ENCODE measurements around the gene DPP9.
"Not testable (repeated sequence)": the region's sequence is repeated elsewhere in the genome, so short reads cannot be mapped to it uniquely, and the experiment has no call there.

The DPP9 gene

DNA sequence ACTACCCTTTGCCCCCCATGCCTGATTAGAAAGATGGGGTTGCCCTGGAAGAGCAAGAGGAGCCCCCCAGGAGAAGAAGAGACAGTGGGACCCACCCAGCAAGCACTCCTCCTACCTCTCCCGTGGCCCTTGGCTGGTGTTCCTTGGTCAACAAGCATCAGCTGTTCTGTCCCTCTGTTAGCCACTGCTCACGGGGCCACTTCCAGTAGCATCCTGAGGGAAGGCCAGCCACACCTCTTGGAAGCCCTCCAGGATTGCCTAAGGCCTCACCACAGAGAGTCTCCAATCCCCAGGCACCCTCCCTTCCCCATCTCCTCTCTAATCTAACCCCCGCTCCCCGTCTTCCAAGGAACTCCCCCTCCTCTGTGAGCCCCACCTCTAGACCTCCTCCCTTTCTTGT lies 15.1 kb upstream of the DPP9 start:
- DNase-seq, result no peak

DNA sequence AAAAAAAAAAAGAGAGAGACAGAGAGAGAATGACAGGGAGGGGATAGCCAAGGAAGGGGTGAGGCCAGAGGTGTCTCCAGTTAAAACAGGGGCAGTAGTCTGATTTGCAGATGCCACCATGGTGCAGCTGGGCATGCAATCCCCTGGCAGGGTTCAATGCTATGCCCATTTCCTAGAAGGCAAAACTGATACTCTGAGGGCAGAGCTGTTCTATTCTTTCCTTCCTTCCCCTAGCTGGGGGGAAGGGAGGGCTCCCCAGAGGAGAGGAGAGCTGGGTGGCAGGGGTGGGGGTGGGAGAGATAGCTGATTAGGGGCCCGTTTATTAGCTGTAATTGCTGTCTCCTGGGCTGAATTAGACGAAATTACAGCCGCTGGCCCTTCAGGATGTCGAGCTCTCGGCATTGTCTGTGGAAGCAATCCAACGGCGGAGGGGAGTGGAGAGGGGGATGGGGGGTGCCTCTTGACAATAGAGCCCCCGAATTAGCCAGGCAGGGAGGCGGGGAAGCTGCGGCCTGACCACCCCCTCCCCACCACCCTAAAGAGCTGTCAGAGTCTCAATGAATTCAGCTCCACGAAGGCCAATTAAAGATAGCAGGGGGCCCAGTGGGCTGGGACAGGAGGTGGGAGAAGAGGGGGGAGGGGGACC lies 14.4 kb upstream of the DPP9 start:
- DNase-seq, result no peak

- no peak for DNase-seq
These were observed 10.2 kb upstream of the DPP9 start for GRCh38 chr19:4733755-4734345.

- DNase-seq, result peak; percentile 48 to 61
These were observed 9.1 kb upstream of the DPP9 start for GRCh38 chr19:4732680-4733114.

DNA sequence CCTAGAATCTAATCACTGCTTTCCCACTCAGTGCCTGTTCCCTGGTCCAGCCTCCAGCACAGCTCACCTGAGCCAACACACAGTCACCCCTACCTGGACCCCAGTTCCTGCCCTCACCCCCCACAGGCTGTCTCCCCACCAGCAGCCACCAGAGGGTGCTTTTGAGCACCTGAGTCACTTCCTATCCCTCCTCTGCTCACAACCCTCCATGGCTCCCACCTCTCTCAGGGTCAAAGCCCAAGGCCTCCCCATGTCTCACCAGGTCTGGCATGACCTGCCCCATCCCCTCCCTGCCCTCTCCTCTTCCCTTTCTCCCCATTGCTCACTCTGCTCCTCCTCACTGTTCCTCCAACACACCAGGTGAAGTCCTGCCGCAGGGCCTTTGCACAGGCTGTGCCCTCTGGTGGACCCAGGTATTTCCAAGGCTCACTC lies 7.1 kb upstream of the DPP9 start:
- DNase-seq, result peak; percentile 76 to 80

DNA sequence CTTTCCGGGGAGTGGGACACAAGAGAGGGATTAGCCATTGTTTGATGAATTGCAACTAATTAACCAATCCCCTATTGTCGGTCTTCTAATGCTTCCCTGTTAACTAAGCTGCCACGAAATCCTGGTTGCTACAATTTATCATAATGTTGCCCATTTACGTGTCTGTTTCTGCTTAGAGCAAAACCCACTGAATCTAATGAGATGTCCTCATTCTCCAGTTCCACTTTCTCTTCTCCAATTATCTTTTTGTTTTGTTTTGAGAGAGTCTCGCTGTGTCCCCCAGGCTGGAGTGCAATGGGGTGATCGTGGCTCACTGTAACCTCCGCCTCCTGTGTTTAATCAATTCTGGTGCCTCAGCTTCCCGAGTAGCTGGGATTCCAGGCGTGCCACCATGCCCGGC lies 5.2 kb upstream of the DPP9 start:
- DNase-seq, result no peak

DNA sequence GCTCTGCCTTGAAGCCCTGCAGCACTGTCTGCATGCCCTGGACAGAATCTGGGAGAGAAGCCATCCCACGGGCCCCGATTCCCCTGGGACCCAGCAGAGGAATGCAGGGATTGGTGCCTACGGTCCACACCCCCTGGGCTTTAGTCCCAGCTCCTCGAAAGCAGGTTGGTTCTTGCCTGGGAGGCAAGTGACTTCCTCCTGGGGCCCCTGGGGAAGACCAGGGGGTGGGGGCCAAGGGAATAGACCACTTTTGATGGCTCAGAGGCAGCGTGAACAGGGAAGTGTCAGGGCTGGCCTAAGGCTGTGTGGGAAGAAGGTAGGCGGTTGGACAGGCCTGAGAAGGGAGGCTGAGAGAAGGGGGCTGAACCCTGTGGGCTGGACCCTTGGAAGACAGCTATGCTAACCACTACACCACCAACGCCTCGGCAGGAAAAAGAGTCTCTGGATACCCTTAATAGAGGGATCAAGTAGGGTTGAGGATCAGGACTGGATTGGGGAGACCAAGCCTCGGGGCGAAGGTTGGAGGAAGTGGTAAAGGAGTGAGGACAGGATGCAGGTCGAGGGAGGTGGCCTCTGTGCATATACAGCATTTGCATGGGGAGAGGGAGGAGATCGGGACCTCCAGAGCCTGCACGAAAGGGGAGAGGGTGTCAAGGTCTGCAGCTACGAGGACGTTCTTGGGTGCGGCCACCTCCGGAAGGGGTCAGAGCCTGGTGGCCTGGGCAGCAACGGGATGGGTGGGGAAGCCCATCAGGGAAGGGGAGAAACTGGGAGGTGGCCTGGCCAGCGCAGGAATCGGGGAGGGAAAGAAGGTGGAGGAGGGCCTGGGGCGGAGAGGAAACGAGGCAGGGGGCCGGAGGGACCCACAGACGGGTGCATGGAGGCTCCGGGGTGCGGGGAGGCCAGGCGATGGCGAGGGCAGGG lies 709 bp downstream of the DPP9 start:
- DNase-seq, result peak; percentile 11 to 30

DNA sequence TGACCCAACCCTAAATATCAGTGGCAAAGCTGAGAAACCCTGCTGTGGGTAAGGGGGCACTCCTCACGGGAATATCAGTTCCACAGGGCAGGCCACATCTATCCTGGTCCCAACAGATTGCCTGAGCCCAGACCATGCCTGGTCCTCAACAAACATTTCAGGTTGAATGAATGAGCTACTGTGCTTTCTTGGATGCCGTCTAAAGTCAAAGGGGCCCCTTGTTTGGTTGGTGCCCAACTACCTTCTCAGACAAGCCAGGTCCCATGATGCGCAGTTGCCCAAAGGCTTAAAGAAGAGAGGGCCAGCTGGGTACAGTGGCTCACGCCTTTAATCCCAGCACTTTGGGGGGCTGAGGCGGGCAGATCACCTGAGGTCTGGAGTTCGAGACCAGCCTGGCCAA lies 2.4 kb downstream of the DPP9 start:
- no peak for DNase-seq

DNA sequence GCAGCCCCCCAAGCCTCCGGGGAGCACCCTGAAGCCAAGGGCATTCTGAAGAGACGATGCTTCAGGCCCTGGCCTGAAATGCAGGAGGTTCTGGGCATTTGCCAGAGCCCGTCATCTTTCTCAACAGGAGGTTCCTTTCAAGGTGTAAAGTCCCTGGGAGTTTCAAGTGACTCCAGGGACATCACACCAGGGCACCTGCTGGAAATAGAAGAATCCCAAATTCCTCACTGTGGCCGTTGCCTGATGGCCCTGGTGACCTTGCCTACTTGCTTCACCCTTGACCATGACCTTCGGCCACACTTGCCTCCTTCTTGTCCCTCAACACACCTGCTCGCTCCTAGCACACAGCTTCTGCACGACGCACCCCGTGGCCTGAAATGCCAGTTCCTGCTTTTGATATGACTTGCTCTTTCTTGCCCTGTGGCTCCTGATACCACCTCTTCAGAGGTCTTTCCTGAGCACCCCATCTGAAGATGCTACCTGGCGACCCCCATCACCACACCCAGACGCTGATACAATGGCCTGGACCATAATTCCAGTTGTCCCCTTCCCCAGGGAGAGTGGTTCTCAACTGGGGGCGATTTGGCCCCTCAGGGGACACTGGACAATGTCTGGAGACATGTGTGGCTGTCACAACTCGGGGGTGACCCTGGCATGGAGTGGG lies 3.5 kb downstream of the DPP9 start:
- DNase-seq, result no peak

GRCh38 chr19:4719499-4719866 lies 4.2 kb downstream of the DPP9 start:
- no peak for DNase-seq

DNA sequence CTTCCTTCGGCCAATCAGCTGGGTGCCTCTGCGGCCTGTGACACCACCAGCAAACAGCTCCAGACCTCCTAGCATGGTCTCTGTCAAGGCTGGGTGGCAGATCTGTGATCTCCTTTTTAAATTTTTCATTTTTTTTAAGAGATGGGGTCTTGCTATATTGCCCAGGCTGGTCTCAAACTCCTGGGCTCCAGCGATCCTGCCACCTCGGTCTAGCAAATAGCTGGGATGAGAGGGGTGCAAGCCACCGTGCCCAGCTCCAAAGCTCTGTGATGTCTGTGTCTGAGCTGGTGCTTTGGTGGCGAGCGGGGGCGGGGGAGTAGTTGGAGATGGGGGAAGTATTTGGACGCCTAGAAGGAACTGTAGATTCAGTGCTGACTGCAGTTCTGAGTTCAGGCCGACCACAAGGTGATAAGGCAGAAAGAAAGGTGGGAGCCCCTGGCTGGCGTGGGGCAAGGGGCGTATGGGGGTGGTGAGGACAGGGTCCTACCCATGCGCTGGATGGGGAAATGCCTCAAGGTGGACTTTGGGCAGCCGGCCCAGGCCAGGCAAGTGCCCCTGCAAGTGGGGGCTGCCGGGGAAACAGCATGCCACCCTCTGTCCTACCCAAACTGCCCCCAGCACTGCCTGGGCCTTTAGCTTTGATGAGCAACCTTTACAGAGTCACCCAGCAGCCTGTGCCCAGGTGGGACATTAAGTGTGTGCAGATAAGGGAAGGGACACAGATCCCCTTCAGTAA lies 5.5 kb downstream of the DPP9 start:
- no peak for DNase-seq

- DNase-seq, result no peak
These were observed 6.3 kb downstream of the DPP9 start for GRCh38 chr19:4717191-4717965.

- DNase-seq, result no peak
These were observed 8.0 kb downstream of the DPP9 start for GRCh38 chr19:4715529-4716221.

- DNase-seq, result not testable (repeated sequence)
These were observed 8.5 kb downstream of the DPP9 start for GRCh38 chr19:4715178-4715528.

DNA sequence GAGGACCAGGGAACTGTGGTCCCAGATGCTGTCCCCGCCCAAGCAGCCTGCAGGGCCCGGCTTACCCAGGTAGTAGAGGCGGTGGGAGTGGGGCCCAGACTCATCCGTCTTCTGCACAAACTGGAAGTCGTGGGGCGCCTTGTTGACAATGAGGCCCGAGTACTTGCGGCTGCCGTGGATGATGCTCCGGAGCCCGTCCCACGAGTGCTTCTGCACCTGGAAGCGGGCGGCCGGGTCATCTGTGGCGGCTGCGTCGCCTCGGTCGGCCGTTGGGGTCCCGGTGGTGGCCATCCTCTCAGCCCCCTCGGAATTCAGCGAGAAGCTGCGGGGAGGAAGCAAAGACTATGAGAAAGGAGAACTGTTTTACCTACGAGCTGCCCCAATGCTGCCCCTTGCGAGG lies 9.6 kb downstream of the DPP9 start:
- DNase-seq, result no peak

- no peak for DNase-seq
These were observed 10.2 kb downstream of the DPP9 start for GRCh38 chr19:4713384-4713951.

- DNase-seq, result no peak
These were observed 10.9 kb downstream of the DPP9 start for GRCh38 chr19:4712771-4713170.

DNA sequence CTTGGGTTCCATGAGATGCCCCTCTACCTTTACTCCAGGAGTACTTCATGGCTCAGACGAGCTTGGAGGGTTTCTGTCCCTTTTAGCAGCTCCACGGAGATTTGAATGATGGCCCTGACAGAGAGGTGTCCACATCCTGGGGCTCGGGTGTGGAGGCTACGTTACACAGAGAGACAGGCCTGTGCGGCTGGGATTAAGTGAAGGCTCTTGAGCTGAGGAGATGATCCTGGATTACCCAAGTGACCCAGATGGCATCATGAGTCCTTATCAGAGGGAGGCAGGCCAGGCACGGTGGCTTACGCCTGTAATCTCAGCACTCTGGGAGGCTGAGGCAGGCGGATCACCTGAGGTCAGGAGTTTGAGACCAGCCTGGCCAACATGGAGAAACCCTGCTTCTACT lies 12.4 kb downstream of the DPP9 start:
- no peak for DNase-seq

DNA sequence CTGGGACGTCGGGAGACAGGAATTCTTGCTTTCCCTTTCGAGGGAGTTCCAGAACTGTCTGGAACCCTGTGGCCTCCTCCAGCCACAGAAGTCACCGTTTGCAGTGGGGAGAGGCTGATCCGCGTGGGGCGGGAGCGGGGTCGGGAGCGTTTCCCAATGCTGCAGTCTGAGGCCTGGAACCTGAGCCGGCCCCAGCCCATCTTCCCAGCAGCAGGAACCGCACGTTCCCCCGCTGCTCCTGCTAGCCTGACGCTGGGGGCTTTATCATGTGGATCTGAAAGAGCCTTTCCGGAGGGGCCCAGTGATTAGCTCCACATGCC lies 13.4 kb downstream of the DPP9 start:
- no peak for DNase-seq

GRCh38 chr19:4709440-4710280 lies 14.0 kb downstream of the DPP9 start:
- DNase-seq, result no peak
